GM18907 (cell line): Measurements from ENCODE around the gene CLDND1.

Experiments
- ATAC-seq: cut with Tn5 transposase; IDR thresholded peaks from one replicate; pipeline ENCODE4 v1.9.1; 2021; ENCODE audit warnings: mild to moderate bottlenecking, moderate library complexity; ENCODE audit not compliant: unreplicated experiment

Gene CLDND1

DNA sequence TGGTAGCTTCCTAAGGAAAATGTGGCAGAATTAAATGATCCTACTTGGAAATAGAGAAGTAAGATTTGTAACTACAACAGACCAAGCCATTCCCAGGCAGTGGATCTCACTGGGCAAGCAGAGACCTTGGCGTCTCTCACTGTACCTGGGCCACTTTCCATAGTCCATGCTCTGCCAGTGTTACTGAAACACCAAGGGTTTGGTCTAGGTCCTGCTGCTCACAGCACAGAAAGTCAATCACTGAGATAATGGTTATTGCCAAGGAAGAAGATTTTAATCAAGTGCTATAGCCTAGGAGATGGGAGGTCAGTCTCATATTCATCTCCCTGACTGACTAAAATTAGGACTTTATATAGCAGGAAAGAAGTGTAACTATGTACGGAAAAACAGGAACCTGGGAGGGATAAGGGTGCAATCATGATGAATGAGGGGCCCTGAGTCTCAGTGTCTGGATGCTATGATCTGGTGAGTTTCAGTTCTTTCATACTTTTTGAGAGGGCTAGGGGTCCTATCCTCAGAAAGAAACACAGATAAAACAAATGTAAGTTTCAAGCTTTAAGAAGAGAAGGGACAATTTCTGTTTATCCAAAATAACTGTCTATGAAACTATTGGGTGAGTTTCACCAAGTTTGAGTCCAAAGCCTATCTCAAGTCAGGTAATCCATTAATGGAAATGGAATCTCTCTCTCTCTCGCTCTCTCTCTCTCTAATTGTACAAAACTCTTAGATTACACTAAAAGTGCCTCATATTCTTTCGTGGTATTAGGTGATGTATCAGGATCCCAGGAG lies 29.7 kb upstream of the CLDND1 start:
- no peak for ATAC-seq

DNA sequence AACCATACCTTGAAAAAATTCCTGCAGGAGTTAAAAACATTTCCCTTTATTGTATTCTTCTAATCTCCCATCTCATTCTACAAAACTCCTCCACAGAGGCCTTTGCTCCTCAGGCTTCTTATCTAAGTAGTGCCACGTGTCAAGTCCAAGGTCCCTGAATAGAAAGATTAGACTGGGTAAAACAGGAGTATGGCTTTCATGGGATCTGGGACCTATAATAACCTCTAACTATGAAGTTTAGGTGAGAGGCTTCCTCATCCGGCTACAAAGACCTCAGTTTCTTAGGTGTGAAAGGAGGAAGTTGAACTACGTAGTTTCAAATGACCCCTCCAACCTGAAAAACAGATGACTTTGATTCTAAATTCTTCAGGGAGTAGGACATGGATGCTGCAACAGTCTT lies 29.1 kb upstream of the CLDND1 start:
- no peak for ATAC-seq

DNA sequence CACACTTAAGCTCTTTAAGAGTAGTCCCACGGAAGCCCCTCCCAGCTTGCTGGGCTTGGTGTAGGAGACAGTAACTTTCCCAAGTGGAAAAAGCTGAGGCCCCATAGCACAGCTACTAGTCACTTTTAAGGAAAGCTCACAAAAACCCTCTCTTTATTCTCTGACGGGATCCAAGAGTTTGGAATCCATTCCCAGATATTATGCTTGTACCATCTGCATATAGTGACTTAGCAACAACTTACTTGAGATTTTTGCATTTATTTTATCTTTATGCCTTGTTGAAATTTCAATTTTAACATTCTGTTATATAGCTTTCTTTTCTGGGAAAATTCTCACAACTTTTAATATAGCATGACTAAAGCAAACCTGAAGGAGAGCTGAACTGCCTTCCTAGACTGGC lies 28.5 kb upstream of the CLDND1 start:
- no peak for ATAC-seq

GRCh38 chr3:98550833-98551232 lies 28.1 kb upstream of the CLDND1 start:
- no peak for ATAC-seq

- ATAC-seq, result no peak
Measured at GRCh38 chr3:98548544-98548943, 25.8 kb upstream of the CLDND1 start.

DNA sequence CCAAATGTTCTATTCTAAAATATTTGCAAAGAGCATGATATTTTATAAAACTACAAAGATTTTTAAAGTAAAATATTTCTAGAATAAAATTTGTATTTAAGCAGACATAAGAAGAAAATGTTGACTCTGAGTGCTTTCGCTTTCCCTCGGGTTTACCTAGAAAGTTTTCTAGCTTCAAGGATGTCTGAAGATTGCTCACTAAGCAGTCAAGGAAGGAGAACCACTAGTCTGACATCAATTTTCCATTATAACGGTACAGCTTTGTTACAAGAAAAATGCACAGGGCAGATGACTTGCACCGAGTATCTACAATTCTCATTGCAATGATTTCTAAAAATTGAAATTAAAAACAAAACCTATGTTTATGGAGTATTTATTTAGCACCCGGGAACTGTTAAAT lies 23.2 kb upstream of the CLDND1 start:
- peak; percentile 55 for ATAC-seq

DNA sequence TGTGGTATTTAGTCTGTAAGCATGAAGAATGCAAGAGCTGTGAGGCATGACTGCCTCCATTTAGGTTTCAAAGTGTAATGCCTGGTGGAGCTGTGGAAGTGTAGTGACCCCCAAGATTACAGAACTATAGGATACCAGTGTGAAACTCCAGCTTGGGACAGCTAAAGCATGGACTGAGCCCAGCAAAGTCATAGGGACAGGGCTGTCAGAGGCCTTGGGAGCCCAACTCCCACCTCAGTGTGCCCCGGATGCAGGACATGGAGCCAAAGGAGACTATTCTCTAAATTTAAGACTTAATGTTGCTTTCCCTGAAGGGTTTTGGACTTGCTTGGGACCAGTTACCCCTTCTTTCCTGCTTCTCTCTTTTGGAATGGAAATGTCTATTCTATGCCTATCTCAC lies 19.9 kb upstream of the CLDND1 start:
- no peak for ATAC-seq

DNA sequence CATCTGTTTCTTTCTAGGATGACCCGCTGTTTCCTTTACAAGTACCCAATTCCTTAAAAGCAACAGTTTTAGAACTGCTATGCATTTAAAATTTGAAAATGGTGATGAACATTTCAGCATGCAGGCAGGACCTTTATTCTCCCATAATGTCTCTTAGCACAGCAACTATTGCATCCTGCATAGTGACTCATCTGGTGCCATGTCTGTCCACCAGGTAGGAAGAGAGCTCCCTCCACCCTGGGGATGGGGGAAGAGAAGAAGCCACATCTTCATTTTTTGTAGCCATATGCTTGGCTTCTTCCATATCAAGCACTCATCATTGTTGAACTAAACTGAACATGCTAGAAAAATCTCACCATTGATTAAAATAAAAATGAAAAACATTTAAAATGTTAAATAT lies 19.0 kb upstream of the CLDND1 start:
- ATAC-seq, result peak; percentile 27

GRCh38 chr3:98540346-98540745 lies 17.6 kb upstream of the CLDND1 start:
- peak; percentile 51 for ATAC-seq

DNA sequence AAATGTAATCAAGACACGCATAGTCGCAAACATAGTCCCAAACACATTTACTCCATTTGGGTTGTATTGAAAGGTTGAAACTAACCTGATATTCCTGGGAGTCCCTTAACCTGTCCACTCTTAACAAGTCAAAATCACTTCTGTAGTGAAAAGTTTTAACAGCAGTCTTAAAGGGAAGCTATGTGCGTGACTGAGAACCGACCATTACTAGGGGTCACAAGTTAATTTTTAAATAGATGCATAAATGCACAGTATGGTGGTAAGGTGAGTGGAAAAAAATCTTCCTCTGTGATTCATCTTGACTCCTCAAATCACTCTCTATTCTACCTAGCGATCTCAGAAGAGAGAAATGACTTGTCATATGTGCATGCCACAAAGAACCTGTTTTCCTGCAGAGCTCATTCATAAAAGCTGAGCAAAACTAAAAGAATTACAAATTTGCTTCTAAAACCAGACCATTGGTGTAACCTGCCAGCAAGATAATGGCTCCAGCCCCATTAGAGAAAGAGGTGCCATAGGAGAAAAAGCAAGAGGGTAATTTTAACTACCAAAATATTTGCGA lies 13.8 kb upstream of the CLDND1 start:
- ATAC-seq, result peak; percentile 80

- ATAC-seq, result no peak
Measured at GRCh38 chr3:98534734-98535133, 12.0 kb upstream of the CLDND1 start.

GRCh38 chr3:98534168-98534567 lies 11.5 kb upstream of the CLDND1 start:
- no peak for ATAC-seq

- no peak for ATAC-seq
Measured at GRCh38 chr3:98532709-98533571, 10.2 kb upstream of the CLDND1 start.

GRCh38 chr3:98532275-98532637 lies 9.6 kb upstream of the CLDND1 start:
- no peak for ATAC-seq

- ATAC-seq, result peak; percentile 37
Measured at GRCh38 chr3:98531622-98532274, 9.0 kb upstream of the CLDND1 start, which contains the start of gene GPR15. TSS of gene GPR15 (plus strand) at chr3:98531978. CDS start at chr3:98532034, 56 bp downstream.

DNA sequence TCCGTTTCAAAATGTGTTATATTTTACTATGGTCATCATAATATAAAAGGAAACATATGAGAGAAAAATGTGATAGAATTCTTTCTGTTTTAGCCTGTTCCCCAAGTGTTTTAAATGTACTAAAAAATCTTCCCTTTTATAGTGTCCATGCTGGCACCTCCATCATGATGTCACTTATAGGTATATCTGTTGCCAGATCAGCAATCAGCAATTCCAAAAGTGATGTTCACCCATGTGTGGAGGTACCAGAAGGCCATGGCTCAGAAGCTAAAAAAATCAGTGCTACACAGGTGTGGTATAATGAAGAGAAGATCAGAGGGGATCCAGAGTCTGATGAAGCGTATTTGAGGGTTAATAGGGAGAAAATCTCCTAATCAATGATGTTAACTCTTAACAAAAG lies 8.0 kb upstream of the CLDND1 start:
- ATAC-seq, result peak; percentile 20

GRCh38 chr3:98529856-98530459 lies 7.3 kb upstream of the CLDND1 start:
- ATAC-seq, result no peak

- no peak for ATAC-seq
Measured at GRCh38 chr3:98528474-98529346, 6.0 kb upstream of the CLDND1 start.

GRCh38 chr3:98525494-98525893 lies 2.8 kb upstream of the CLDND1 start:
- ATAC-seq, result no peak
